ENCODE results near the gene NEFH.

DNA sequence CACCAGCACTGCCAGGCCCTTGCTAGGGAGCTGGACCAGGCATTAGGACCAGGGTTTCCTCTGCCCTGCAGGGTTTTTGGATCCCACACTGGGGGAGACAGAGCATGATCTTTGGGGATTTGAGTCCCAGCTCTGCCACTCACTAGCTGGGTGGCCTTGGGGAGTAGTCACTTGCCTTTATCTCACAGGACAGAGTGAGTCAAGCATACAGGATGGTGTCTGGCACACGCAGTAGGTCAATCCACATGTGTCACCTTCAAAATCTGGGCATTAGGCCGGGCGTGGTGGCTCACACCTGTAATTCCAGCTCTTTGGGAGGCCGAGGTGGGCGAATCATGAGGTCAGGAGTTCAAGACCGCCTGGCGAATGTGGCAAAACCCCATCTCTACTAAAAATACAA is 2.7 kb downstream of the NEFH start:
- no peak for TF ChIP-seq POLR2AphosphoS5 (IDR thresholded peaks at IDR 0.05; ENCODE audit: low read depth, low read length)
- TF ChIP-seq SIN3A (IDR thresholded peaks at IDR 0.05; ENCODE audit: borderline replicate concordance, insufficient read depth, low read length) = no peak
- no peak for TF ChIP-seq TAF1 (IDR thresholded peaks at IDR 0.05; ENCODE audit: borderline replicate concordance, insufficient read depth, low read length)
- TF ChIP-seq REST (IDR thresholded peaks at IDR 0.05; ENCODE audit: insufficient read depth in 1 of 2, low read depth in 2 of 2, low read length in 2 of 2) = no peak
- no peak for TF ChIP-seq FOXP2 (optimal IDR thresholded peaks at IDR 0.05; ENCODE audit: borderline replicate concordance, extremely low read depth, extremely low read length, insufficient read depth)
